GM13976 (cell line): ENCODE measurements around the gene USP28.
"Not testable (repeated sequence)": the region's sequence is repeated elsewhere in the genome, so short reads cannot be mapped to it uniquely, and the experiment has no call there.

ENCODE experiments used
- DNase-seq: peaks from one replicate; pipeline ENCODE4 v3.0.0; 2012; ENCODE audit warnings: low spot score
- in situ Hi-C: fragments of 300-500 bp; cut with MboI; formaldehyde crosslinking; loops from one replicate; pipeline ENCODE4 v1.12.0; 2022; ENCODE audit warnings: low sequenced_read_pairs, mixed read lengths, inconsistent platforms; ENCODE audit not compliant: unreplicated experiment
- TF ChIP-seq, protein P1 (sequence below): IDR thresholded peaks from 2 replicates; pipeline ENCODE4 v1.5.1; 2012; ENCODE audit warnings: borderline replicate concordance, mild to moderate bottlenecking; ENCODE audit not compliant: insufficient read depth; ENCODE audit errors: extremely low read depth, missing control alignments, control extremely low read depth

Gene USP28

DNA sequence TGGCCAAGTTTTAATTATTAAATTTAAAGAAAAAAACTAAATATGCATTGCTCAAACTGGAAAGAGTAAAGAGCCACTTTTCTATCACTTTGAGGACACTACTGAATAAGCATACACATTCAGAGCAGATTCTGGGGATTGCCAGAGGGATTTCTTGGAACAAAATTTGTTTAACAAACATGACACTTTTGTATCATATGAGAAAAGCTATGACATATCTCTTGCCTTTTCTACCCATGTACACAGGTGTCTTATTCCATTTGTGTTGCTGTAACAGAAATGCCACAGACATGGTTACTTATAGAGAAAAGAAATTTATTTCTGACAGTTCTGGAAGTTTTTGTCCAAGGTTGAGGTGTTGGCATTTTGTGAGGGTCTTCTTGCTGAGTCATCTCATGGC, 13.5 kb upstream of the USP28 start:
- in situ Hi-C loops: no loop called here
- TF ChIP-seq, protein P1, sequence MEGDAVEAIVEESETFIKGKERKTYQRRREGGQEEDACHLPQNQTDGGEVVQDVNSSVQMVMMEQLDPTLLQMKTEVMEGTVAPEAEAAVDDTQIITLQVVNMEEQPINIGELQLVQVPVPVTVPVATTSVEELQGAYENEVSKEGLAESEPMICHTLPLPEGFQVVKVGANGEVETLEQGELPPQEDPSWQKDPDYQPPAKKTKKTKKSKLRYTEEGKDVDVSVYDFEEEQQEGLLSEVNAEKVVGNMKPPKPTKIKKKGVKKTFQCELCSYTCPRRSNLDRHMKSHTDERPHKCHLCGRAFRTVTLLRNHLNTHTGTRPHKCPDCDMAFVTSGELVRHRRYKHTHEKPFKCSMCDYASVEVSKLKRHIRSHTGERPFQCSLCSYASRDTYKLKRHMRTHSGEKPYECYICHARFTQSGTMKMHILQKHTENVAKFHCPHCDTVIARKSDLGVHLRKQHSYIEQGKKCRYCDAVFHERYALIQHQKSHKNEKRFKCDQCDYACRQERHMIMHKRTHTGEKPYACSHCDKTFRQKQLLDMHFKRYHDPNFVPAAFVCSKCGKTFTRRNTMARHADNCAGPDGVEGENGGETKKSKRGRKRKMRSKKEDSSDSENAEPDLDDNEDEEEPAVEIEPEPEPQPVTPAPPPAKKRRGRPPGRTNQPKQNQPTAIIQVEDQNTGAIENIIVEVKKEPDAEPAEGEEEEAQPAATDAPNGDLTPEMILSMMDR: no peak
- no peak for DNase-seq

DNA sequence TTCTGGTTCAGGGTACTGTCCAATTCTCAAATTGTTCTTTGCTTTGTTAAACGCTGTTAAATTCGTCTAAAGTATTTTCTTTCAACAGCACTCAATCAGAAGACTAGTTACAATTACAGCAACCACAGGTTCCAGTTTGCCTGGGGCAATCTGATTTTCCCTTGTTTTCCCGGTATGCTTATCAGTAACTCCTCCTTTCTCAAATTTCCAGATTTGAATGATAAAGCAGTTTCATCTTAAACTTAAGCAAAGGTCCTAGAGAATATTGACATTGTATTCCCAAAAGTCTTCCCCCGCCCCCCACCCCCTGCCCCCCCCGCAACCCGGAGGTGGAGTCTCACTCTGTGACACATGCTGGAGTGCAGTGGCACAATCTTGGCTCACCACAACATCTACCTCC, 10.5 kb upstream of the USP28 start:
- no peak for DNase-seq

DNA sequence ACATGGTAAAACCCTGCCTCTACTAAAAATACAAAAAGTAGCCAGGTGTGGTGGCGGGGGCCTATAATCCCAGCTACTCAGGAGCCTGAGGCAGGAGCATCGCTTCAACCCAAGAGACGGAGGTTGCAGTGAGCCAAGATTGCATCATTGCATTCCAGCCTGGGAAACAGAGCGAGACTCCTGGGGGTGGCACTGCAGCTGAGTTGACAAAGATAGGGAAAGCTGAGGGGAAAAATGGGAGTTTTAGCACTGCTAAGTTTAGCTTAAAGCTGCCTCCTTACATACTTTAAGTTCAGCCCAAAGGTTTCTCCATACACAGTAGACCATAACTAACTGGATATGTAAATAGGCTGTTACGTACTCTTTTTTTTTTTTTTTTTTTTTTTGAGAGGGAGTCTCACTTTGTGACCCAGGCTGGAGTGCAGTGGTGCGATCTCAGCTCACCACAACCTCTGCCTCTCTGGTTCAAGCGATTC, 9.0 kb upstream of the USP28 start:
- TF ChIP-seq, protein P1: no peak
- in situ Hi-C loops: no loop called here
- no peak for DNase-seq

More for the DNA sequence above, 10.5 kb upstream of the USP28 start:
- TF ChIP-seq, protein P1: no peak
- in situ Hi-C loops: no loop called here

DNA sequence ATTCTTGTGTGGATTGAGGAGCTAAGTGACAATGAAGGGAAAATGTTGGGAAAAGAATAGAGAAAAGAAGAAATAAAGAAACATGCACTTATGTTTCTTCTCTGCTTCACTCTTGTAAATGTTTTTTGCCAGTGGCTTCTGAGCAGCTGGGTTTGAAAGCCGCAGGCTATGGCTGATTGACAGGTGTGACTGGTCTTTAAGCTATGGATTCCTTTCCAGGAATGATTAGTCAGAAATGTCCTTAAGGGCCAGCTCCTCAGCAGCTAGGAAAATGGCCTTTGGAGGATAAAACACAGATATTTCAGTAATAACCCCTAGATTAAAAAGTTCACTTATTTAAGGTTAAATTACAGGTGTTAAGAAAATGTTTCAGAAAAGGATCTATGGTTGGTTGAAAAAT, 6.5 kb upstream of the USP28 start:
- TF ChIP-seq, protein P1: no peak
- in situ Hi-C loops: no loop called here
- DNase-seq: no peak

DNA sequence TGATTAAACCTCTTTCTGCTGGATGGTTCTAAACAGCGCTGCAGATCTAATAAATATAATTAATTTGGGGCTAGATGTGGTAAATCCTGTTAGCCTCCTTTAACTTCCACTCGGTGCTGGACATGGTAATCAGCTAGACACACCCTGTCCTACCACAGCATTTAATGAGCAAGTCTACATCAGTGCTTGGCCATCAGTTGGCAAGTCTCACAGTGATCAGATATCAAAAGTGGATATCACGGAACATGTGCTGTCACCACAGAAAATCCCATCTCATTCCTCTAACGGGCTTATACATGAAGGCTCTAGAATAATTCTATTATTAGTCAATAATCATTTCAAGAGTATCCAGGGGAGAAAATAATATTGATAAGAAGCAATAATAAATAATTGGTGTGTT, 5.6 kb upstream of the USP28 start:
- no peak for DNase-seq
- in situ Hi-C loops: no loop called here

DNA sequence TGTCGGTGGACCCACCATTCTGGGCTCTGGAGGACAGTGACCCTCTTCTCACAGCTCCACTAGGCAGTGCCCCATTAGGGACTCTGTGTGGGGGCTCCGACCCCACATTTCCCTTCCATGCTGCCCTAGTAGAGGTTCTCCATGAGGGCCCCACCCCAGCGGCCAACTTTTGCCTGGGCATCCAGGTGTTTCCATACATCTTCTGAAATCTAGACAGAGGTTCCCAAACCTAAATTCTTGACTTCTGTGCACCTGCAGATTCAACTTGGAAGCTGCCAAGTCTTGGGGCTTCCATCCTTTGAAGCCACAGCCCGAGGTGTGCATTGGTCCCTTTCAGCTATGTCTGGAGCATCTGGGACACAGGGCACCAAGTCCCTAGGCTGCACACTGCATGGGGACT, 4.1 kb upstream of the USP28 start:
- in situ Hi-C loops, DNase-seq: not testable (repeated sequence)

More for the DNA sequence above, 5.6 kb upstream of the USP28 start:
- TF ChIP-seq, protein P1: no peak

DNA sequence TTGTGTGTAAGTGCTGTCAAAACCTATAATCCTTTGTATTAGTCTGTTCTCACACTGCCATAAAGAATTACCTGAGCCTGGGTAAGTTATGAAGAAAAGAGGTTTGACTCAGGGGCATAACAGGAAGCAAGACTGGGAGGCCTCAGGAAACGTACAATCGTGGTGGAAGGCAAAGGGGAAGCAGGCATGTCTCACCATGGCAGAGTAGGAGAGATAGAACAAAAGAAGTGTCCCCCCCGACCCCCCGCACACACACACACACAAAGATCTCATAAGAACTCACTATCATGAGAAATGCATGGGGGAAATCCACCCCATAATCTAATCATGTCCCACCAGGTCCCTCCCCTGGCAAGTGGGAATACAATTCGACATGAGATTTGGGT, 2.3 kb upstream of the USP28 start:
- TF ChIP-seq, protein P1: no peak
- no peak for DNase-seq
- in situ Hi-C loops: no loop called here
